SK-N-SH (cell line): ENCODE measurements around the gene MBTPS1. TPM values are rescaled to one million over a fixed set of nuclear protein-coding genes. Genes with fewer than 3 reads are reported as not detected.

Experiments used
- CTCF ChIA-PET: fragments of 300-600, 350-600 bp; formaldehyde crosslinking; extraction: SDS; loops from one replicate; lab custom pipeline; 2021; lab: Yijun Ruan, JAX
- POLR2A ChIA-PET: fragments of 350-600 bp; sonication (Branson Sonifier 250); formaldehyde crosslinking; extraction: SDS; loops from one replicate; lab custom pipeline; 2020; ENCODE audit warnings: antibody characterized with exemption, inconsistent platforms; lab: Yijun Ruan, JAX
- DNase-seq: peaks from one replicate; pipeline ENCODE4 v3.0.0; 2012
- H2AFZ ChIP-seq: fragments of 200-600 bp; sonication (generic); 2 replicates; pipeline ENCODE4 v1.8.1; 2016; ENCODE audit warnings: antibody characterized with exemption, mild to moderate bottlenecking, low read depth
- H3F3A ChIP-seq: fragments of 200-600 bp; sonication (generic); replicated peaks from 2 replicates; pipeline ENCODE3; 2016; ENCODE audit warnings: antibody characterized with exemption, mild to moderate bottlenecking; ENCODE audit not compliant: insufficient read depth
- H3K27ac ChIP-seq, 2 experiments: fragments of 200-500 bp in 1 of 2; fragments of 200-600 bp in 1 of 2; sonication (Bioruptor generic) in 1 of 2; sonication (generic), shearing (Covaris generic) in 1 of 2; 2 replicates each; pipeline versions ENCODE4 v1.5.1 to v1.6.1; 2014 to 2016; ENCODE audit warnings: low read depth in 2 of 2, inconsistent platforms in 1 of 2, low read length in 1 of 2, mild to moderate bottlenecking in 1 of 2, mixed read lengths in 1 of 2
- H3K27me3 ChIP-seq: fragments of 200-600 bp; sonication (generic), shearing (Covaris generic); 2 replicates; pipeline ENCODE4 v1.6.1; 2016; ENCODE audit warnings: mixed run types; ENCODE audit not compliant: insufficient read depth
- H3K36me3 ChIP-seq, 2 experiments: fragments of 200-500 bp in 1 of 2; fragments of 200-600 bp in 1 of 2; sonication (Bioruptor generic) in 1 of 2; sonication (generic) in 1 of 2; replicated peaks in 1 of 2; 2 replicates each; pipeline versions ENCODE3 to v1.5.1; 2014 to 2016; ENCODE audit warnings: low read length in 1 of 2, mild to moderate bottlenecking in 1 of 2; ENCODE audit not compliant: insufficient read depth in 2 of 2, control insufficient read depth in 1 of 2
- H3K4me1 ChIP-seq, 2 experiments: fragments of 200-500 bp in 1 of 2; fragments of 200-600 bp in 1 of 2; sonication (Bioruptor generic) in 1 of 2; sonication (generic), shearing (Covaris generic) in 1 of 2; 2 replicates each; pipeline versions ENCODE4 v1.5.1 to v1.6.1; 2014 to 2016; ENCODE audit warnings: low read depth in 1 of 2, low read length in 1 of 2, mixed run types in 1 of 2; ENCODE audit not compliant: insufficient read depth in 2 of 2, control insufficient read depth in 1 of 2
- H3K4me2 ChIP-seq: fragments of 200-600 bp; sonication (generic), shearing (Covaris generic); 2 replicates; pipeline ENCODE4 v1.6.1; 2017; ENCODE audit warnings: mixed run types
- H3K4me3 ChIP-seq, 2 experiments: fragments of 200-500 bp in 1 of 2; fragments of 200-600 bp in 1 of 2; sonication (Bioruptor generic) in 1 of 2; sonication (generic), shearing (Covaris generic) in 1 of 2; 2 replicates each; pipeline versions ENCODE4 v1.5.1 to v1.8.1; 2014 to 2016; ENCODE audit warnings: low read depth in 2 of 2, inconsistent platforms in 1 of 2, low read length in 1 of 2, mild to moderate bottlenecking in 1 of 2, mixed read lengths in 1 of 2, moderate library complexity in 1 of 2
- H3K79me2 ChIP-seq: fragments of 200-600 bp; sonication (generic); 2 replicates; pipeline ENCODE4 v1.8.1; 2017; ENCODE audit warnings: mild to moderate bottlenecking; ENCODE audit not compliant: insufficient read depth
- H3K9ac ChIP-seq: fragments of 200-600 bp; sonication (generic); 2 replicates; pipeline ENCODE4 v1.6.1; 2017; ENCODE audit warnings: mixed run types
- H3K9me2 ChIP-seq: fragments of 200-600 bp; sonication (generic); 2 replicates; pipeline ENCODE4 v1.6.1; 2017; ENCODE audit warnings: mixed run types
- H3K9me3 ChIP-seq: fragments of 200-600 bp; sonication (generic); 2 replicates; pipeline ENCODE4 v1.6.1; 2017; ENCODE audit warnings: mixed run types, mild to moderate bottlenecking, moderate library complexity
- H4K20me1 ChIP-seq: fragments of 200-600 bp; sonication (generic); 2 replicates; pipeline ENCODE4 v1.6.1; 2017; ENCODE audit warnings: mild to moderate bottlenecking, mixed run types; ENCODE audit not compliant: insufficient read depth
- CHD2 ChIP-seq: fragments of 150-350 bp; IDR thresholded peaks from 2 replicates; pipeline ENCODE4 v1.6.1; 2018; ENCODE audit warnings: low read length; ENCODE audit not compliant: partially characterized antibody
- ELF1 ChIP-seq: IDR thresholded peaks from 2 replicates; pipeline ENCODE4 v1.4.0; 2012
- EZH2phosphoT487 ChIP-seq: fragments of 200-600 bp; sonication (generic); IDR thresholded peaks from 2 replicates; pipeline ENCODE4 v1.6.1; 2017; ENCODE audit warnings: low read depth, mixed run types, mild to moderate bottlenecking, antibody characterized with exemption, moderate library complexity, borderline replicate concordance
- FOSL2 ChIP-seq: IDR thresholded peaks from 2 replicates; pipeline ENCODE4 v1.4.0; 2012; ENCODE audit warnings: low read depth, mild to moderate bottlenecking, moderate library complexity, borderline replicate concordance
- FOXM1 ChIP-seq: IDR thresholded peaks from 2 replicates; pipeline ENCODE4 v1.4.0; 2012; ENCODE audit warnings: low read depth, mild to moderate bottlenecking
- GABPA ChIP-seq: IDR thresholded peaks from 2 replicates; pipeline ENCODE4 v1.4.0; 2012; ENCODE audit warnings: low read depth, mild to moderate bottlenecking
- IRF3 ChIP-seq: fragments of 150-350 bp; IDR thresholded peaks from 2 replicates; pipeline ENCODE4 v1.6.1; 2016; ENCODE audit warnings: mild to moderate bottlenecking, low read depth, low read length
- JUND ChIP-seq: IDR thresholded peaks from 2 replicates; pipeline ENCODE4 v1.4.0; 2012
- MEF2A ChIP-seq: IDR thresholded peaks from 2 replicates; pipeline ENCODE4 v1.4.0; 2012; ENCODE audit warnings: low read depth, borderline replicate concordance
- NFIC ChIP-seq: IDR thresholded peaks from 2 replicates; pipeline ENCODE4 v1.4.0; 2012; ENCODE audit warnings: borderline replicate concordance
- RAD21 ChIP-seq: IDR thresholded peaks from 2 replicates; pipeline ENCODE4 v1.6.1; 2012; ENCODE audit warnings: mild to moderate bottlenecking, low read length
- RCOR1 ChIP-seq: fragments of 150-350 bp; IDR thresholded peaks from 2 replicates; pipeline ENCODE4 v1.6.1; 2017; ENCODE audit warnings: antibody characterized with exemption, low read length
- REST ChIP-seq: IDR thresholded peaks from 2 replicates; pipeline ENCODE4 v1.6.1; 2012; ENCODE audit warnings: mild to moderate bottlenecking, low read depth, low read length, moderate library complexity
- SIN3A ChIP-seq: IDR thresholded peaks from 2 replicates; pipeline ENCODE4 v1.6.1; 2012; ENCODE audit warnings: low read depth, mild to moderate bottlenecking, low read length, moderate library complexity, borderline replicate concordance
- TEAD4 ChIP-seq: IDR thresholded peaks from 2 replicates; pipeline ENCODE4 v1.4.0; 2012; ENCODE audit warnings: mild to moderate bottlenecking, borderline replicate concordance; ENCODE audit not compliant: insufficient read depth
- USF1 ChIP-seq: IDR thresholded peaks from 2 replicates; pipeline ENCODE4 v1.4.0; 2012; ENCODE audit warnings: low read depth, borderline replicate concordance
- USF2 ChIP-seq: fragments of 150-350 bp; IDR thresholded peaks from 2 replicates; pipeline ENCODE4 v1.6.1; 2017; ENCODE audit warnings: antibody characterized with exemption, low read length, low read depth, borderline replicate concordance
- WGBS: methylation state at CpG from one replicate; pipeline ENCODE4 v1.1.6; 2017; ENCODE audit warnings: low lambda C conversion rate; 5-methylcytosine and 5-hydroxymethylcytosine counted together
- polyA plus RNA-seq, 3 experiments: library from polyadenylated mRNA; depleted of rRNA; stranded (reverse); fragments of >200 nt; gene quantifications; 2 replicates each; pipeline ENCODE4 v1.2.3, GENCODE V29; 2012

The MBTPS1 gene
- polyA plus RNA-seq, 1 of the 3 experiments (the other 2 are of a cell fraction) = 84.9 TPM

- Histone ChIP-seq H3K9me3 (no peaks in the 10 kb centered on the region), H3K4me2 (no peak overlapping the region), H3K27ac (no peak overlapping the region), H3K4me1 (peaks cover 0 to 5% of the 10 kb centered on the region in 2 experiments; a peak in 1 of 4 replicates), H2AFZ (no peak overlapping the region), H3F3A (peaks cover 16% of the 10 kb centered on the region), H4K20me1 (no peaks in the 10 kb centered on the region), H3K36me3 (peaks cover 58 to 72% of the 10 kb centered on the region in 2 experiments), H3K9ac (no peak overlapping the region), H3K27me3 (no peaks in the 10 kb centered on the region), H3K9me2 (no peaks in the 10 kb centered on the region), H3K79me2 (no peaks in the 10 kb centered on the region), H3K4me3 (no peak overlapping the region)
- CTCF ChIA-PET = interaction anchor here (0.9 to 21.4 kb wide), 6 partner anchors 10 to 142 kb away, joined by 3 to 470 read pairs (median 8); partner anchors contain the start of gene OSGIN1
- no peak for DNase-seq
- POLR2A ChIA-PET = no interaction called here
- TF ChIP-seq ELF1 (no peak), USF1 (no peak), NFIC (no peak), RCOR1 (no peak)
- 92% methylated on average over 12 of the region's 13 CpGs for WGBS
These were observed 47.8 kb downstream of the MBTPS1 start for GRCh38 chr16:84068783-84069462.

- DNase-seq = no peak
- POLR2A ChIA-PET = no interaction called here
- peaks cover 57 to 78% of the 10 kb centered on the region in 2 experiments for H3K36me3 ChIP-seq
- H3K9me2 ChIP-seq = no peaks in the 10 kb centered on the region
- 96% methylated on average over 8 of the region's 8 CpGs for WGBS
- H3K4me1 ChIP-seq = peaks cover 5% of the 10 kb centered on the region in 2 experiments; a peak in 2 of 4 replicates
- H2AFZ ChIP-seq = no peak overlapping the region
- no peaks in the 10 kb centered on the region for H3K79me2 ChIP-seq
- no peak overlapping the region for H3K4me2 ChIP-seq
- H3K27ac ChIP-seq = no peak overlapping the region
- no peaks in the 10 kb centered on the region for H4K20me1 ChIP-seq
- CTCF ChIA-PET = interaction anchor here (1.0 to 21.4 kb wide), 4 partner anchors 15 to 142 kb away, joined by 3 to 470 read pairs (median 86); partner anchors contain the start of gene OSGIN1
- H3F3A ChIP-seq = peaks cover 16% of the 10 kb centered on the region
- H3K4me3 ChIP-seq = no peak overlapping the region
- no peak overlapping the region for H3K9ac ChIP-seq
- H3K27me3 ChIP-seq = no peaks in the 10 kb centered on the region
- H3K9me3 ChIP-seq = no peaks in the 10 kb centered on the region
- TF ChIP-seq RAD21 (no peak), JUND (no peak), RCOR1 (no peak), FOSL2 (no peak), USF1 (no peak), SIN3A (no peak), IRF3 (no peak), USF2 (no peak), CHD2 (no peak), TEAD4 (no peak), FOXM1 (no peak), ELF1 (no peak), MEF2A (no peak), GABPA (no peak), EZH2phosphoT487 (no peak), REST (no peak)
These were observed 48.7 kb downstream of the MBTPS1 start for GRCh38 chr16:84068041-84068440.
